Brain pericyte (primary cell): ENCODE results near the gene ASPDH.
A peak's percentile ranks its signal among the peaks of the same experiment; 100 is the strongest.

Experiments used
- DNase-seq: peaks from one replicate; pipeline ENCODE4 v3.0.0-alpha.2; 2012; ENCODE audit warnings: low read depth, low spot score

The ASPDH gene

GRCh38 chr19:50514346-50515167, 844 bp upstream of the ASPDH start:
- DNase-seq, result no peak

- DNase-seq, result no peak
Observed at GRCh38 chr19:50512999-50513745, 541 bp downstream of the ASPDH start.

GRCh38 chr19:50512112-50512998, 1.4 kb downstream of the ASPDH start:
- DNase-seq, result no peak

DNA sequence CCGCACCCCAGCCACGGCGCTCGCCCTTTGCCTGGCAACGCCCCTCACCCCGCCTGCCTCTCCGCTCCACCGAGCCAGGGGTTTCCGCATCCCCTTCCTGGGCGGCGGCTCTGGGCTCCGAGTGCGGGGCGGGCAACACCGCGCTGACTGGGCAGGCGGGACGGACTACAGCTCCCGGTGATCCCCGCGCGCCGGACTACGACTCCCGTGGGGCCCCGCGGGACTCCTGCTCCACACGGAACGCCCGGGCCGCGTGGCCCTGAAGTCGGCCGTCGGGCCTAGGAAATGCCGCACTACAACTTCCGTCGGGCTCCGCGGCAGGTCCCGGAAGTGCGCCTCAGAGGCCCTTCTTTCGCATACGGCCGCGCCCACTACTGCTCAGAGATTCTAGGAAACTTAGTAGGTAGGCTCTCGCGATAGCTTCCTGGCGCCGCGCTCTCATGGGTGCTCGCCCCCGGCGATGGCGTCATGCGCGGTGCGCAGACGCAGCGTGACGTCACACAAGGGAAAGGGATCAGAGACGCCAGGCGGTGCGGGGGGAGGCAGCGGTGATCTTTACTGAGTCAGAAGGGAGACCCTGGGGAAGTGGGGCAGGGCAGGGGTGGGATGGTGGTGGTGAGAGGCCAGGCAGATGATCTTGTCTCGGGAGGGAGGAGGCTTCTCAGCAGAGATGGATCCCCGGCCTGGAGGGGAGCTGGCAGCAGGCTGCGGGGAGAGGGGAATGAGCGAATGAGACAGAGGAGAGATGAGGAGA, 2.5 kb downstream of the ASPDH start, which contains the start of gene JOSD2:
Gene JOSD2, minus strand, starts transcription at position 123 of the 754 bp plus-strand sequence. CDS start 760 bp downstream, outside the sequence.
- peak; percentile 97 for DNase-seq

- no peak for DNase-seq
Observed at GRCh38 chr19:50510700-50511068, 3.0 kb downstream of the ASPDH start.

GRCh38 chr19:50510121-50510670, 3.5 kb downstream of the ASPDH start:
- DNase-seq, result no peak

- DNase-seq, result no peak
Observed at GRCh38 chr19:50509366-50509765, 4.3 kb downstream of the ASPDH start.

GRCh38 chr19:50508843-50509190, 4.9 kb downstream of the ASPDH start:
- DNase-seq, result no peak

- no peak for DNase-seq
Observed at GRCh38 chr19:50507376-50507775, 6.3 kb downstream of the ASPDH start.

DNA sequence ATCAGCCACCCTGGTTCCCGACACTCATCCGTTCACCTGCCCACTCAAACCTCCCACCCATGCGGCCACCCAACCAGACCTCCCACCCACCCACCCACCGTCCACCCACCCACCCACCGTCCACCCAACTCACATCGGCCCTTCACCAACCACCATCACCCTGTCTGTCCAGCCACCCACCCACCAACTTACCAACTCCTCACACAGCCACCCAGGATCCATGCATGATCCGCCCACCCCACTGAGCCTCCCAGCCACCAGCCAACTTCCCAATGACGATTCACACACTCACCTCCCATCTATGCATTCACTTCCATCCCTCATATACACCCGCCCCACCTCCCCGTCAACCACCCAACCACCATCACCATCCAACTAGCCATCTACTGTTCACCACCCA, 7.0 kb downstream of the ASPDH start:
- DNase-seq, result no peak

DNA sequence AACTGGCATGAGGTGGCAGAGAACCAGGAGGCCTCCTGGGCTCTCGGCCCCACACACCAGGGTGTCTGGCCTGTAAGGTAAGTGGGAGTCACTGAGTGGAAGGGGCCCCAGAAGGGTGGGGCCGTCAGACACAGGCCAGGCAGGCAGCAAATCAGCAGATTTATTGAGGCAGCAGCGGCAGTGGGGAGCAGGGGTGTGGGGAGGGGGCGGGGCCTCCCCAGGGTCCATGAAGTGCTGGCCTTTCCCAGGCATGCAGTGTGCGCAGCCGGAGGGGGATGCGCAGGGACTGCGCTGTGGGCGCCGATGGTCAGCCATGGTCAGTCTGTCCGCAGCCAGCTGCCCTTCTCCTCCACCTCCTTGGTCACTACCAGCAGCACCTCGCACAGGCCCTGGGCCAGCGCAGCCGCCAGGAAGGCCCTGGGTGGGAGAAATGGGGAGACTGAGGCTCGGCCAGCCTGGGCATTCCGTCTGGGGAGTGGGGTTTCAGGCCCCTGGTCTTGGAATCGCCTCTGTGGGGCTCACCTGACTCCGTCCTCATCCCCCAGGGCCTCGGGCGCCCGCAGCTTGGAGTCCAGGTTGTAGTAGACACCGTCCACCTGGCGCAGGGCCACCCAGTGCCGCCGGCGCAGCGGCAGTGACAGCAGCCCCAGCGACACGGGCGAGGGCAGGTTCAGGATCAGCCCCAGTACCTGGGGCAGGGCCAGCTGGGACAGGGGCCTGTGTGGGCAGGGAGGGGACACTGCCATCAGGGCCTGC, 7.7 kb downstream of the ASPDH start:
- no peak for DNase-seq

DNA sequence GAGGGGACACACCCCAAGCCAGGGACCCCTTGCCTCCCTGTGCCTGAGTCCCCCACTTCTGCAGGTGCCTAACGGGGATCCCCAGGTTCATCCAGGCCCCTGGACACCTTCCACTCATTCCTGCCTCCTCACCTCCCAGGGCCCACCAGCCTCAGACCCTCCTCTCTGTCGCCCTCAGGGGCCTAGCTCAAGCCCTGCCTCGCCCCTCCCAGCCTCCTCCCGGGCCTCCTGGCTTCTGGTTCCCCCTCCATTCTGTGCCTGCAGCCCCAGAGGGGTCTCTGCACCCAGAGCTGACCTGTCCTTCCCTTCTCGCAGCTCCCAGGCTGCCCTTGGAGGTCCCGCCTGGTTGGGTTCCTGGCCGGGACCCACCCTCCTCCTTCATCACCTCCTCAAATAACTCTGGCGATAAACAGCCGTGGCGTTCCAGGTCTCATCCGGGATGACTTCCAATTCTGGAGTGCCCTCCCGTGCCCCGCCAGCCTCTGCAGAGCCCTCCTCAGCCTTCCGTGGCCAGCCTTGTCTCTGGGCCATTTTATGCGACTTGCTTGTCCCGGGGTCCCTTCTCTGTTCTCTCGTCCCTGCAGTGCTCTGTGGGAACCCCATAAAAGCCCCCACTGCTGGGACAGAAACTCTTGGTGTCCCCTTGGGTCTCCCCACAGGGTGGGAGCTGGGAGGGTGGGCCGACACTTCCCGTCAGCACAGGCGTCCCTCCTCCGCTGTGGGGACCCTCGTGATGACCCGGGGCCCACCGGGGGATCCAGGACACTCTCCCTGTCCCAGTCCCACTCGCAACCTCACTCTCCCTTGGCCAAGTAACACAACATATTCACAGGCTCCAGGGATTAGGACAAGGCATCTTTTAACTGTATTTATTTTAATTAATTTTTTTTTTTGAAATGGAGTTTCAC, 11.9 kb downstream of the ASPDH start:
- no peak for DNase-seq

GRCh38 chr19:50501186-50501567, 12.5 kb downstream of the ASPDH start:
- DNase-seq, result no peak

DNA sequence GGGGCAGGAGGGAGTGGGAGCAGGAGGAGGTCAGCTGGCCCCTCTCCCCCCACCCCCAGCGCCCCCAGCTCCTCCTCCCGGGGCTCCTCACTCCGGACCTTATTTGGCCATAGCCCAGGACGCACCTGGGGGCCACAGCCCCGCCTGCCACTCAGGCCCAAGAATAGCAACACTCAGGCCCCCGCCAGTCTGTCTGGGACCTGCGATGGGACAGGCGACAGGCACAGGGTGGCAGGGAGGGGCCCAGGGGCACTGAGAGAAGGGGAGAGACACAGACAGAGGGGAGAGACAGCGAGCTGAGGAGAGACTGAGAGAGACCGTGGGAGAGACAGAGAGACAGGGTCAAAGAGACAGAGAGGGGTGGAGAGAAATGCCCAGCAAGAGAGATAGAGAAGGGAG, 13.0 kb downstream of the ASPDH start:
- no peak for DNase-seq

GRCh38 chr19:50500060-50500752, 13.5 kb downstream of the ASPDH start:
- no peak for DNase-seq

- no peak for DNase-seq
Observed at GRCh38 chr19:50498219-50499056, 15.3 kb downstream of the ASPDH start.

DNA sequence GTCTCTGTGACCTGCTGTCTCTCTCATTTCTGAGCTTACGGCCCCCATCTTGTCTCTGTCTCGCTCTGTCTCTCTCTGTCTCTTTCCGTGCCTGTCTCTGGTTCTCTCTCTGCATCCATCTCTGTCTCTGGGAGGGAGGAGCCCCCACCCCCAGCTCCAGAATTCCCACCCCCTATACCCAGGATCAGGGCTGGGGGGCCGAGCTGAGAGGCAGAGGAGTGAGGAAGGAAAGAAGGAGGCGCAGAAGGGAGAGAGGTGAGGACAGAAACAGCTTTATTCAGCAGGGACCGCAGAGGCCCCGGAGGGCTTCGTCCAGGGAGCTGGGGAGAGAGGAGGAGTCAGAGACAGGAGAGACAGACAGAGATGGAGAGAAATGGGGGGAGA, 16.7 kb downstream of the ASPDH start:
- DNase-seq, result no peak
